ENCODE data around the gene SEMG2.

The SEMG2 gene

DNA sequence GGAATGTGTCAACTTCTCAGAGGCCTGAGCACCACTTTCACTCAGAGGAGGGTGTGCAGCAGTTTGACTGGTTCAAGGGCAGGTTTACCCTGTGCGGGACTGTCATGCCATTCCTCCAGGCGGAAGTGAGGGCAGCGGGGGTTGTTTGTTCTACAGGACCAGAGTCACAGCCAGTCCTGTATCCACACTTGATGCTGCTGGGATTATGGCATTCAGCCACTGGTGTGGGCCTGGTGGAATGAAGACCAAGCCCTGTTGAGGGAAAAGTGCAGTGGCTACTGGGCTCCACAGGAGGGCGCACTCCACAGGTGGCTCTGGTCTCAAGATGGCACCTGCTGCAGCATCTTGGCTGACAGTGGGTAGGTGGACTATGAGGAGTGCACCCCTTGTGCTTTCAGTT is 14.8 kb downstream of the SEMG2 start:
- DNase-seq = no peak

DNA sequence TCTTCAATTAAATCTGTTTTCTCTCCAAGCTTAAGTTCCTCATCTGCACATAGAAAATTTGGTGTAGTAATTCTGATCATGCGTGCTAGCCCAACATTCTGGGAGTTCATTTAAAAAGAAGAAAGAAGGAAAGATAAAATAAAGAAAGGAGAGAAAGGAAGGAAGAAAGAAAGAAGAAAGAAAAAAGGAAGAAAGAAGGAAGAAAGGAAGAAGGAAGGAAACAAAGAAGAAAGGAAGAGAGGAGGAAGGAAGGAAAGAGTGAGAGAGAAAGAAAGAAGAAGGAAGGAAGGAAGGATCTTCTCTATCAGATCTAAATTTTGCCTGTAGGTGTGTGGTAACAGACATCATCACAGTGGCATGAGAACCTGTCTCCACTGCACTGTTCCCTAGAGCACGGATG is 17.0 kb downstream of the SEMG2 start:
- DNase-seq = no peak

- no peak for DNase-seq
Measured at GRCh38 chr20:45246109-45246508, 24.9 kb downstream of the SEMG2 start.

DNA sequence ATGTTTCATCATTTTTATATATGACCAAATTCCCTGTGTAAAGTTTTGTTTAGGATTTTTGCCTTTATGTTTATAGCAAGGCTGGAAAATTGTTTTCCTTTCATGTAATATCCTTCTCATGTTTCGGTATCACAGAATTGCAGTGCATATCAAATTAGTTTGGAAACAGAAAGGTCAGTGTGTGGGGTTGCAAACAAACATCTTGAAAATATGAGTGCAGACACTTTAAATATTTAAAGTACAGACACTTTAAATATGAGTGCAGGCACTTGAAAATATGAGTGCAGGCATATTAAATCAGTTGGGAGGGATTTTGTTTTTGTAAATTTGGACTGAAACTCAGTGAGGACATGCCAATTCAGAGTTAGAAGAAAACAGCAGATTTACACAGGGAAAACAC is 26.7 kb downstream of the SEMG2 start:
- DNase-seq = no peak

- no peak for DNase-seq
Measured at GRCh38 chr20:45248609-45249008, 27.4 kb downstream of the SEMG2 start.

DNA sequence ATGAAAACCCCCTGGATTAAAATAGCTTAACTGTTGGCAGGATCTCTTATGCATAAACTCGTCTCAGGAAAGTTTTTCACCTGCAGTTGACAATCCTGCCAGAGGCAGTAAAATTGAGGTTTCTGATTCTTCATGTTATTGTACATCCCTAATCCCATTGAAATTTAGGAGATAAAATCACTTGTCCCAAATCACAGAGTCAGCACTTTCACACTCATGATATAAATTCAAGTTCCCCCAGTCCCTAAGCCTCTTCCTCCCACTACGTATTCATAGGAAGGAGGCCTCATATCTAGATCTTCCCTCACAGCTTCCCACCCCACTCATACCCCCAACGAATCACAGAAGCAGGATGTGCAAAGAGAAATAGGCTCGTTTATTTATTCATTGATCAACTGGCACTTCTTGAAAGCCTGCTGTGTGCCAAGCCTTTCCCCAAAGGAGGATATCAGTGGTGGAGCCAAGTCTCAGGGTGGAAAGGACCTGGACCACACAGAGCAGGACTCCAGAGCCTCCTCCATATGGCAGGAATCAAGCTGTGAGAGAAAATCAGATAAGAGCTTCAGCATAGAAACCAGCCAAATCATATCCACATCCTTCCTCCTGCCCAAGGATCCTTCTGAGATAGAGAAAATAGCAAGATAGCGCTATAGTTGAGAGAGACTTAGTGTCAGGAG is 30.8 kb downstream of the SEMG2 start:
- DNase-seq = no peak

DNA sequence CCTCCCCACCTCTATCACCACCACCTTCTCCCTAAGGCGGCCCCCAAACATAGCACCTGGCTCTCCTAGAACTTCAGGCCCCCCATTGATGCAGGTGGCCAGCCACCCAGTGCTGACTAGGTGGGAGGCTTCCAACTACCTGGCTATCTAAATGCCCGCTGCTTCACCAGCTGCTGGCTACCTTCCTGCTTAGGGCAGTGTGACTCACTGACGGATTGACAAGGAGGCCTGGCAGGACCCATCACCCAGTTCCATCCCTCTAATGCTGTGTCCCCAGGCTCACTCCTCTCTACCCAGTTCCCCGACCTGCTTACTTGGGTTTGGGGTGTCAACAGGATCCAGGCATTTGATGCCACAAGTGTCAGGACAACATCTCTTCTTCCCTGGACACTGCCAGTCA is 32.1 kb downstream of the SEMG2 start:
- no peak for DNase-seq

DNA sequence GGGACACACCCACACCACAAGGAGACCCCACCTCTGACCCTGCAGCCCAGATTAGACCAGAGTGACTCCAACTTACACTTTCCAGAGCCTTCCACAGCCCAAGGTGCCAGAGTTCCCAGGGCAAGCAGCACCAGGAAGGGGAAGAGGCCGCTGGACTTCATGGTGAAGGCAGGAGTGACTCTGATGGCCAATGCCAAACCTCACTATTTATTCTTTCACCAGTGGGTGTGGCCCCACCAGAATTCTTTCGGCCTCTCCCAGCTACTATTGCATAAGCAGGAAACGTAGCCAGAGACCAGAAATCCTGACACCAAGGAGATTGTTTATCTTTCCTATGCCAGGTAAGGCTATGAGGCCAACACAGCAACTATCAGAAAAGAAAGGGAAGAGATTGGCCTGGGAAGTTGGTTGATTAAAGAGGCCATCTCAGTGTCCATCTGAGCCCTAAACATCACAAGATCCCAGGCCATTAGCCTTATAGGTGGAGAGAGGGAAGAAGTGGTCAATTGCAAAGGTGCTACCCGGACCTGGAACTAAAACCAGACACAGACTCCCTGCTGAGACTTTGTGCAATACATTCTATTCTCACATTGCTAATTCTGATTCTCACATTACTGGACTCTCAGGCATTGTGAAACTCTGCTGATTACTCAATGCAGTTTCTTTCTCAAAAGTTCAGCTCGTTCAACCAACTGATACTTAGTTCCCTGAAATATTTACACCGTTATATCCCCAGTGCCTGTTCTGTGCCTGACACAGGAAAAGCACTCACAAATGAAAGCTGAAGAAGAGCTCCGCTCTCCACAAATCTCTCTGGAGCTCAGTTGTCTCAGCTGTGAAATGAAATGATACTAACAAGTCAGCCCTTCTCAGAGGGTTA is 33.5 kb downstream of the SEMG2 start, which contains the start of gene SLPI:
Gene SLPI (minus strand): TSS at position 182 of the 880 bp plus-strand sequence. CDS start 21 bp downstream, at position 161.
- no peak for DNase-seq

DNA sequence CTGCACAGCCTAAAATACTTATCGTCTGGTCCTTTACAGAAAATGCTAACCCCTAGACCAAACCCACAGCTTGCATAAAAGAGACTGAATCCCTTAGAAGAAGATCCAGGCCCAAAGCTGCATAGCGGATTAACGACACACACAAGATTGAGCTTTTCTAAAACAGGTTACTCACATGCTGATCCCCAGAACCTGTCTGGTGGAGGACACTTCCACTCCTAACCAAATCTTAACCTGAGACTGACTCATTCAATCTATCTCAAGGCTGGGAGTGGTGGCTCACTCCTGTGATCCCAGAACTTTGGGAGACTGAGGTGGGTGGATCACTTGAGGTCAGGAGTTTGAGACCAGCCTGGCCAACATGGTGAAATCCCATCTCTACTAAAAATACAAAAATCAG is 36.0 kb downstream of the SEMG2 start:
- DNase-seq = no peak

- no peak for DNase-seq
Measured at GRCh38 chr20:45257711-45258110, 36.5 kb downstream of the SEMG2 start.

DNA sequence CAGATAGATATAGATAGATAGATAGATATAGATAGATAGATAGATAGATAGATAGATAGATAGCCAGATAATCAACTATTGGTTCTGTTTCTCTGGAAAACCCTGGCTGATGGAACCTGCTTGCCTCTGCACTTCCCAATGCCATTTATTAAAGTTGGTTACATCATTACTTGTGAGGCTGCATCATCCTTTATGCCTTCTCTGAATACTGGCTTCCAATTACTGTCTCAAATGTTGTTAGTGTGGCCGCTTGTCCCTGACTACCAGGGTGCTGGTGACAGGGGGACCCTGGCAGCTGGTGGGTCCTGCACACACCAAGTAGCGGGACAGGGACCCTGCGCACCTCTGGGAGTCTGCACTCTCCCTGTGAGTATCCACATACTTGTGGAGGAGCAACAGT is 37.1 kb downstream of the SEMG2 start:
- no peak for DNase-seq

- DNase-seq = no peak
Measured at GRCh38 chr20:45258664-45259063, 37.5 kb downstream of the SEMG2 start.

GRCh38 chr20:45263556-45264266 is 42.5 kb downstream of the SEMG2 start:
- DNase-seq = no peak

GRCh38 chr20:45266977-45267376 is 45.8 kb downstream of the SEMG2 start:
- DNase-seq = no peak

- no peak for DNase-seq
Measured at GRCh38 chr20:45268531-45268930, 47.4 kb downstream of the SEMG2 start.

- no peak for DNase-seq
Measured at GRCh38 chr20:45269056-45269455, 47.9 kb downstream of the SEMG2 start.

DNA sequence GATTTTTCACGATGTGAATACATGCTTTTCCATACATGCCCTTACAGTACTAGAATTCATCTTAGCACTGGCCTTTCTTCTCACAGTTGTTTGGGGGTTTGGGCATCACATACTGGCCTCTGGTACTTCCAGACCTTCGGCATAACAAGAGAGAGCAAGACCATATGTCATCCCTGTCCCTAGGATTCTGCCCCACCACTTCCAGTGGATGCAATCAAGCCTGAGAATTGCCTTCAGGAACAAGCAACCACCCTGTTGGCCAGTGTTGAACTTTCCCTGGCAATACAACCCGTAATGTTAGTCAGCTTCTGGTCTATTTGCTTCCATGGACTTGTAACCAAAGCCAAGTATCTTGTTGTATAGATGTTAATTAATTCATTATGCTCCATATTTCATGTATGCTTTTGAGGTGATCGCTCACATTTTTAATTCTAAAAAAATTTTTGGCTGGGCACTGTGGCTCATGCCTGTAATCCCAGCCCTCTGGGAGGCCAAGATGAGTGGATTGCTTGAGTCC is 48.6 kb downstream of the SEMG2 start:
- no peak for DNase-seq

Data from activated CD4-positive, alpha-beta T cell treated with anti-CD3 and anti-CD28 coated beads, Interleukin-2, amount 50 U/mL, for 1 hour (primary cell).